Epithelial cell of proximal tubule (primary cell): ENCODE data around the gene S100A7A. TPM values are rescaled to one million over a fixed set of nuclear protein-coding genes. Genes with fewer than 3 reads are reported as not detected.

Source experiments
- DNase-seq: peaks from one replicate; pipeline ENCODE4 v3.0.0-alpha.2; 2011; ENCODE audit warnings: low read depth
- H3K4me3 ChIP-seq: 2 replicates; pipeline ENCODE4 v1.5.1; 2011; ENCODE audit warnings: low read depth, mild to moderate bottlenecking, low read length
- CTCF ChIP-seq: conservative IDR thresholded peaks from 2 replicates; pipeline ENCODE4 v1.5.1; 2012; ENCODE audit warnings: low read depth, mild to moderate bottlenecking, low read length
- total RNA-seq: library from RNA; depleted of rRNA; stranded (reverse); fragments of >200 nt; gene quantifications from 2 replicates; pipeline ENCODE4 v1.2.3, GENCODE V29; 2015

The S100A7A gene
- total RNA-seq, 1 donor from 2014 or later = not detected

GRCh38 chr1:153375511-153375910 is 40.8 kb upstream of the S100A7A start, which contains the start of gene S100A12:
Gene S100A12 (minus strand): TSS chr1:153375621. CDS start chr1:153374592, 1,029 bp downstream.
- H3K4me3 ChIP-seq = no peak within 1 kb of the TSS
- TF ChIP-seq CTCF = no peak
- peak; percentile 95 for DNase-seq

GRCh38 chr1:153379591-153379990 is 36.7 kb upstream of the S100A7A start:
- no peak overlapping the region for H3K4me3 ChIP-seq
- TF ChIP-seq CTCF = no peak
- no peak for DNase-seq

GRCh38 chr1:153380711-153381110 is 35.6 kb upstream of the S100A7A start:
- TF ChIP-seq CTCF = no peak
- no peak overlapping the region for H3K4me3 ChIP-seq

GRCh38 chr1:153384958-153385580 is 31.3 kb upstream of the S100A7A start:
- H3K4me3 ChIP-seq = no peak overlapping the region
- no peak for DNase-seq
- no peak for TF ChIP-seq CTCF

More at GRCh38 chr1:153380711-153381110, 35.6 kb upstream of the S100A7A start:
- no peak for DNase-seq

GRCh38 chr1:153386500-153386901 is 29.8 kb upstream of the S100A7A start:
- DNase-seq = no peak
- H3K4me3 ChIP-seq = no peak overlapping the region
- no peak for TF ChIP-seq CTCF

GRCh38 chr1:153387001-153387400 is 29.3 kb upstream of the S100A7A start:
- no peak overlapping the region for H3K4me3 ChIP-seq
- DNase-seq = no peak
- no peak for TF ChIP-seq CTCF

GRCh38 chr1:153387785-153388184 is 28.5 kb upstream of the S100A7A start:
- TF ChIP-seq CTCF = no peak

More at GRCh38 chr1:153387785-153388184, 28.5 kb upstream of the S100A7A start:
- no peak overlapping the region for H3K4me3 ChIP-seq
- no peak for DNase-seq
